H9 (cell line): Measurements from ENCODE around the gene ALDH1B1. TPM values are rescaled to one million over a fixed set of nuclear protein-coding genes. Genes with fewer than 3 reads are reported as not detected.
A peak's percentile ranks its signal among the peaks of the same experiment; 100 is the strongest.

Experiments used
- DNase-seq: peaks from one replicate; pipeline ENCODE4 v3.0.0-alpha.2; 2017
- H2AFZ ChIP-seq: one replicate; pipeline ENCODE4 v1.6.1; 2013; ENCODE audit warnings: mild to moderate bottlenecking, low read length, control low read depth, moderate library complexity
- H2AK5ac ChIP-seq: 2 replicates; pipeline ENCODE4 v1.6.1; 2013; ENCODE audit warnings: low read length, control low read depth, mixed read lengths; ENCODE audit not compliant: insufficient read length
- H2BK120ac ChIP-seq: one replicate; pipeline ENCODE4 v1.6.1; 2013; ENCODE audit warnings: low read depth, mild to moderate bottlenecking, low read length, control low read depth, inconsistent platforms; ENCODE audit not compliant: poor library complexity, severe bottlenecking
- H2BK12ac ChIP-seq: 2 replicates; pipeline ENCODE4 v1.6.1; 2013; ENCODE audit warnings: low read length, control low read depth, mixed read lengths, low read depth; ENCODE audit not compliant: insufficient read length
- H2BK15ac ChIP-seq: 2 replicates; pipeline ENCODE4 v1.6.1; 2013; ENCODE audit warnings: low read depth, low read length, control low read depth
- H2BK20ac ChIP-seq: one replicate; pipeline ENCODE4 v1.6.1; 2013; ENCODE audit warnings: low read depth, mild to moderate bottlenecking, low read length, control low read depth, inconsistent platforms; ENCODE audit not compliant: poor library complexity, severe bottlenecking
- H2BK5ac ChIP-seq: 2 replicates; pipeline ENCODE4 v1.6.1; 2013; ENCODE audit warnings: low read length, control low read depth, mixed read lengths; ENCODE audit not compliant: insufficient read length
- H3K14ac ChIP-seq: 2 replicates; pipeline ENCODE4 v1.6.1; 2013; ENCODE audit warnings: low read length, control low read depth; ENCODE audit not compliant: insufficient read depth
- H3K18ac ChIP-seq: 2 replicates; pipeline ENCODE4 v1.6.1; 2013; ENCODE audit warnings: low read depth, mild to moderate bottlenecking, mixed read lengths, low read length, control low read depth; ENCODE audit not compliant: insufficient read length
- H3K23ac ChIP-seq: 2 replicates; pipeline ENCODE4 v1.6.1; 2013; ENCODE audit warnings: low read length, control low read depth, mixed read lengths, low read depth; ENCODE audit not compliant: insufficient read length
- H3K23me2 ChIP-seq: 2 replicates; pipeline ENCODE4 v1.6.1; 2013; ENCODE audit warnings: low read depth, mild to moderate bottlenecking, mixed read lengths, low read length, control low read depth; ENCODE audit not compliant: insufficient read length, poor library complexity, severe bottlenecking
- H3K27ac ChIP-seq: 2 replicates; pipeline ENCODE4 v1.5.1; 2013; ENCODE audit warnings: low read length, control low read depth, mixed read lengths, low read depth; ENCODE audit not compliant: insufficient read length
- H3K27me3 ChIP-seq: 2 replicates; pipeline ENCODE4 v1.6.1; 2013; ENCODE audit warnings: low read length, control low read depth, inconsistent platforms; ENCODE audit not compliant: insufficient read depth
- H3K4ac ChIP-seq: 2 replicates; pipeline ENCODE4 v1.6.1; 2013; ENCODE audit warnings: low read depth, mild to moderate bottlenecking, control low read depth, inconsistent platforms, low read length, moderate library complexity
- H3K4me1 ChIP-seq: 2 replicates; pipeline ENCODE4 v1.6.1; 2013; ENCODE audit warnings: low read length, control low read depth, inconsistent platforms; ENCODE audit not compliant: insufficient read depth
- H3K4me2 ChIP-seq: 2 replicates; pipeline ENCODE4 v1.6.1; 2013; ENCODE audit warnings: low read length, control low read depth, mixed read lengths; ENCODE audit not compliant: insufficient read length, insufficient read depth
- H3K56ac ChIP-seq: 2 replicates; pipeline ENCODE4 v1.6.1; 2013; ENCODE audit warnings: low read depth, mild to moderate bottlenecking, mixed read lengths, low read length, control low read depth; ENCODE audit not compliant: insufficient read length
- H3K79me1 ChIP-seq: 2 replicates; pipeline ENCODE4 v1.6.1; 2013; ENCODE audit warnings: low read depth, mild to moderate bottlenecking, moderate library complexity, low read length, control low read depth, inconsistent platforms; ENCODE audit not compliant: insufficient read depth, poor library complexity, severe bottlenecking
- H3K79me2 ChIP-seq: 2 replicates; pipeline ENCODE4 v1.6.1; 2013; ENCODE audit warnings: low read length, control low read depth, inconsistent platforms; ENCODE audit not compliant: insufficient read depth
- H3K9ac ChIP-seq: 2 replicates; pipeline ENCODE4 v1.6.1; 2013; ENCODE audit warnings: low read length, control low read depth, mixed read lengths; ENCODE audit not compliant: insufficient read length; ENCODE audit errors: extremely low read depth
- H3K9me3 ChIP-seq: one replicate; pipeline ENCODE4 v1.6.1; 2013; ENCODE audit warnings: low read depth, low read length, inconsistent platforms; ENCODE audit not compliant: control insufficient read depth
- H3T11ph ChIP-seq: one replicate; pipeline ENCODE4 v1.6.1; 2013; ENCODE audit warnings: mild to moderate bottlenecking, low read length, control low read depth, inconsistent platforms
- H4K20me1 ChIP-seq: one replicate; pipeline ENCODE4 v1.6.1; 2013; ENCODE audit not compliant: control insufficient read depth, insufficient read length, insufficient read depth
- H4K5ac ChIP-seq: 2 replicates; pipeline ENCODE4 v1.6.1; 2013; ENCODE audit warnings: low read depth, mild to moderate bottlenecking, mixed read lengths, low read length, control low read depth; ENCODE audit not compliant: insufficient read length
- H4K8ac ChIP-seq: replicated peaks from 2 replicates; pipeline ENCODE4 v1.6.1; 2013; ENCODE audit warnings: low read length, control low read depth, mixed read lengths, low read depth; ENCODE audit not compliant: insufficient read length
- H4K91ac ChIP-seq: 2 replicates; pipeline ENCODE4 v1.6.1; 2013; ENCODE audit warnings: low read depth, mild to moderate bottlenecking, moderate library complexity, mixed read lengths, low read length, control low read depth; ENCODE audit not compliant: insufficient read length
- H3K27ac Mint-ChIP-seq, 3 experiments: 2 replicates in 2 of 3; 3 replicates in 1 of 3; pipeline ENCODE4 v1.8.0; 2020 to 2021; ENCODE audit warnings: mixed read lengths in 3 of 3, mild to moderate bottlenecking in 1 of 3, moderate library complexity in 1 of 3
- H3K27me3 Mint-ChIP-seq: 2 replicates; pipeline ENCODE4 v1.8.0; 2021; ENCODE audit warnings: low read depth, mild to moderate bottlenecking, moderate library complexity, mixed read lengths
- H3K36me3 Mint-ChIP-seq, 3 experiments: 2 replicates in 2 of 3; 3 replicates in 1 of 3; pipeline ENCODE4 v1.8.0; 2020 to 2021; ENCODE audit warnings: low read depth in 3 of 3, mixed read lengths in 3 of 3; ENCODE audit not compliant: insufficient read depth in 1 of 3
- H3K4me1 Mint-ChIP-seq, 2 experiments: 2 replicates each; pipeline ENCODE4 v1.8.0; 2020; ENCODE audit warnings: mixed read lengths in 2 of 2
- H3K4me3 Mint-ChIP-seq, 2 experiments: 2 replicates in 1 of 2; 3 replicates in 1 of 2; pipeline ENCODE4 v1.8.0; 2020 to 2021; ENCODE audit warnings: mild to moderate bottlenecking in 2 of 2, mixed read lengths in 2 of 2, moderate library complexity in 1 of 2
- H3K9me3 Mint-ChIP-seq, 2 experiments: 2 replicates in 1 of 2; 3 replicates in 1 of 2; pipeline ENCODE4 v1.8.0; 2020; ENCODE audit warnings: mild to moderate bottlenecking in 2 of 2, mixed read lengths in 2 of 2, moderate library complexity in 1 of 2
- CTCF ChIP-seq: fragments of 200-600 bp; sonication (generic); conservative IDR thresholded peaks from 3 replicates; pipeline ENCODE4 v1.8.0; 2021; ENCODE audit warnings: antibody characterized with exemption, mild to moderate bottlenecking
- WGBS: extraction: QIAGEN DNeasy Blood & Tissue Kit; methylation state at CpG from one replicate; pipeline ENCODE4 v1.1.7; 2013; ENCODE audit warnings: missing lambda C conversion rate, low lambda C conversion rate, mixed read lengths; ENCODE audit not compliant: insufficient read length; ENCODE audit errors: extremely low coverage; 5-methylcytosine and 5-hydroxymethylcytosine counted together
- total RNA-seq: library from RNA; stranded (reverse); gene quantifications from 2 replicates; pipeline ENCODE4 v1.2.1, GENCODE V29; 2021

The ALDH1B1 gene
- total RNA-seq, 1 experiment from 2014 or later, result 49.6 TPM

- no peaks in the 10 kb centered on the region for H3K27me3 ChIP-seq
- H4K91ac ChIP-seq, result no peak overlapping the region
- no peak overlapping the region for H2BK15ac ChIP-seq
- H3K23ac ChIP-seq, result no peak overlapping the region
- no peak for DNase-seq
- no peak overlapping the region for H2BK20ac ChIP-seq
- Mint-ChIP-seq H3K36me3 (no peaks in the 10 kb centered on the region), H3K27ac (peak overlapping the region in 1 of 3 experiments; percentile 20; a peak in 1 of 7 replicates), H3K4me1 (peaks cover 11 to 16% of the 10 kb centered on the region in 2 experiments), H3K4me3 (no peak overlapping the region), H3K27me3 (peaks cover 37% of the 10 kb centered on the region), H3K9me3 (peaks cover 0 to 3% of the 10 kb centered on the region in 2 experiments; a peak in 2 of 5 replicates)
- no peak overlapping the region for H3K27ac ChIP-seq
- H4K20me1 ChIP-seq, result no peaks in the 10 kb centered on the region
- H3K23me2 ChIP-seq, result no peaks in the 10 kb centered on the region
- no CpG with 5 or more reads among the region's 21 CpGs for WGBS
- no peak overlapping the region for H2BK5ac ChIP-seq
- H2BK12ac ChIP-seq, result no peak overlapping the region
- no peak overlapping the region for H2AFZ ChIP-seq
- no peaks in the 10 kb centered on the region for H3K79me1 ChIP-seq
- TF ChIP-seq CTCF, result peak; percentile 67
- H3K9me3 ChIP-seq, result no peaks in the 10 kb centered on the region
- no peak overlapping the region for H3T11ph ChIP-seq
- H4K8ac ChIP-seq, result no peak overlapping the region
- no peak overlapping the region for H4K5ac ChIP-seq
- no peaks in the 10 kb centered on the region for H3K79me2 ChIP-seq
- no peak overlapping the region for H3K4ac ChIP-seq
- H3K18ac ChIP-seq, result no peak overlapping the region
- H2AK5ac ChIP-seq, result no peak overlapping the region
- no peak overlapping the region for H3K56ac ChIP-seq
- no peaks in the 10 kb centered on the region for H3K4me1 ChIP-seq
- no peak overlapping the region for H2BK120ac ChIP-seq
- no peak overlapping the region for H3K9ac ChIP-seq
- no peak overlapping the region for H3K4me2 ChIP-seq
- no peak overlapping the region for H3K14ac ChIP-seq
Measured at GRCh38 chr9:38362852-38363588, 29.5 kb upstream of the ALDH1B1 start.
